Gastroesophageal sphincter (tissue), 3 donors: Measurements from ENCODE around the gene SUN3.

Experiments
- EP300 ChIP-seq: sonication (generic); formaldehyde crosslinking; IDR thresholded peaks from one replicate; pipeline ENCODE4 v1.6.1; 2017; ENCODE audit warnings: antibody characterized with exemption, mild to moderate bottlenecking
- POLR2A ChIP-seq, 2 donors: fragments of 450-650 bp; IDR thresholded peaks; one replicate each; pipeline ENCODE4 v1.6.1; 2017; ENCODE audit warnings: antibody characterized with exemption in 2 of 2, mild to moderate bottlenecking in 2 of 2, moderate library complexity in 1 of 2
- POLR2AphosphoS5 ChIP-seq: sonication (generic); formaldehyde crosslinking; IDR thresholded peaks from one replicate; pipeline ENCODE4 v1.6.1; 2017; ENCODE audit warnings: antibody characterized with exemption
- TF ChIP-seq, protein P1 (sequence below), 4 experiments: fragments of 200-600 bp in 2 of 4; fragments of 450-650 bp in 2 of 4; sonication (generic) in 1 of 4; IDR thresholded peaks; one replicate each; pipeline ENCODE4 v1.5.1; 2017 to 2019; ENCODE audit warnings: antibody characterized with exemption in 4 of 4, mild to moderate bottlenecking in 2 of 4, moderate library complexity in 2 of 4

DNA sequence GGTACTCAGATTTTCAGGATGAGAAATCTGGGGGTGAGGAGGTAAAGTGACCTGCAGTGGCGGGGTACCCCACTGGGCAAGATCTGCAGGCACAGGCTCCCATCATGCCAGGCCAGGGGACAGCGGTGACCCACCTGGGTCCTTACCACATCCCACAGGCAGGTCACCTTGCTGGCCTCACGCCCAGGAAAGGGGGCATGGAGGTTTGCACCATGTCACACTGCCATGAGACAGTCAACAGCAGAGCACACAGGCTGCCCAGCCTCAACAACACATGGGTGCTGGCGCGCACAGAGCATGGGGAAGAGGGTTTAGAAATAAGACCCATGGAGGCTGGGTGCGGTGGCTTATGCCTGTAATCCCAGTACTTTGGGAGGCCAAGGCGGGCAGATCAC, 81.6 kb downstream of the SUN3 start:
- TF ChIP-seq, protein P1, sequence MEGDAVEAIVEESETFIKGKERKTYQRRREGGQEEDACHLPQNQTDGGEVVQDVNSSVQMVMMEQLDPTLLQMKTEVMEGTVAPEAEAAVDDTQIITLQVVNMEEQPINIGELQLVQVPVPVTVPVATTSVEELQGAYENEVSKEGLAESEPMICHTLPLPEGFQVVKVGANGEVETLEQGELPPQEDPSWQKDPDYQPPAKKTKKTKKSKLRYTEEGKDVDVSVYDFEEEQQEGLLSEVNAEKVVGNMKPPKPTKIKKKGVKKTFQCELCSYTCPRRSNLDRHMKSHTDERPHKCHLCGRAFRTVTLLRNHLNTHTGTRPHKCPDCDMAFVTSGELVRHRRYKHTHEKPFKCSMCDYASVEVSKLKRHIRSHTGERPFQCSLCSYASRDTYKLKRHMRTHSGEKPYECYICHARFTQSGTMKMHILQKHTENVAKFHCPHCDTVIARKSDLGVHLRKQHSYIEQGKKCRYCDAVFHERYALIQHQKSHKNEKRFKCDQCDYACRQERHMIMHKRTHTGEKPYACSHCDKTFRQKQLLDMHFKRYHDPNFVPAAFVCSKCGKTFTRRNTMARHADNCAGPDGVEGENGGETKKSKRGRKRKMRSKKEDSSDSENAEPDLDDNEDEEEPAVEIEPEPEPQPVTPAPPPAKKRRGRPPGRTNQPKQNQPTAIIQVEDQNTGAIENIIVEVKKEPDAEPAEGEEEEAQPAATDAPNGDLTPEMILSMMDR (IDR thresholded peaks at IDR 0.05) = no peak
- TF ChIP-seq POLR2A (IDR thresholded peaks at IDR 0.05) (no peak), EP300 (no peak), POLR2AphosphoS5 (no peak)
